Testis (tissue), 2 donors: ENCODE measurements around the gene ERI3.

Experiments used
- POLR2A ChIP-seq: fragments of 450-650 bp; IDR thresholded peaks from one replicate; pipeline ENCODE4 v1.6.1; 2017; ENCODE audit warnings: antibody characterized with exemption, mild to moderate bottlenecking, moderate library complexity
- TF ChIP-seq, protein P1 (sequence below), 3 experiments: fragments of 450-650 bp in 2 of 3; fragments of 200-600 bp in 1 of 3; sonication (generic) in 1 of 3; IDR thresholded peaks; one replicate each; pipeline ENCODE4 v1.5.1; 2016 to 2019; ENCODE audit warnings: antibody characterized with exemption in 3 of 3, mild to moderate bottlenecking in 2 of 3, moderate library complexity in 1 of 3

DNA sequence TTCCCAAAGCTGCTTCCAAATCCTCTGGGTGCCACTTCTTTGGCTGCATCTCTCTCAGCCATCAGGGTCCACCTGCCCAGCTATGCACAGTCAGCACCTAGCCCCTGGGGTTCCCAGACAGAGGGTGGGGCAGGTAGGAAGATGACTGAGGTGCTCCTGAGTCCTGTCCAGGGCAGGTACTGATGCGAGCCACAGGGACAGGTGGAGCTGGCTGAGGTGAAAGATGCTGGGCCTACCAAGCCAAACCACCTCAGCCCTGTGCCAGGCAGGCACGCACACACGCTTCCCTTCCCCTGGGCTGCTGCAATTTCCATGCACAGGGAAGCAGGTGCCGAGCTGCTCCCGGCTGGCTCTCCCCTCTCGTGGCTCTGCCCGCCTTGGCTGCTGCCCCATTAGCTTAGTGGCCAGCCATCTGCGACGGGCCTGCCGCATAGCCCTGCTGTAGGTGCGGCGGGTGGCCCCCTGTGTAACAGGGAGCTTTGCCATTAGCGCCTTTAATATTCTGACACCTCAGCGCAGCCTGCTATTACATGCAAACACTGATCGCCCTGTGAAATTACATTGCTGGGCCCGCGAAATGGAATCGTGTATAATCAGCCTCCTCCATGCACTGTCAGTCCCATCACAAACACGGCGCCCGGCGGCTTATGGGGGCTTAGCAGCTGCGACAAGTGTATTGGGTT is 102.9 kb downstream of the ERI3 start:
- no peak for TF ChIP-seq POLR2A
- TF ChIP-seq, protein P1, sequence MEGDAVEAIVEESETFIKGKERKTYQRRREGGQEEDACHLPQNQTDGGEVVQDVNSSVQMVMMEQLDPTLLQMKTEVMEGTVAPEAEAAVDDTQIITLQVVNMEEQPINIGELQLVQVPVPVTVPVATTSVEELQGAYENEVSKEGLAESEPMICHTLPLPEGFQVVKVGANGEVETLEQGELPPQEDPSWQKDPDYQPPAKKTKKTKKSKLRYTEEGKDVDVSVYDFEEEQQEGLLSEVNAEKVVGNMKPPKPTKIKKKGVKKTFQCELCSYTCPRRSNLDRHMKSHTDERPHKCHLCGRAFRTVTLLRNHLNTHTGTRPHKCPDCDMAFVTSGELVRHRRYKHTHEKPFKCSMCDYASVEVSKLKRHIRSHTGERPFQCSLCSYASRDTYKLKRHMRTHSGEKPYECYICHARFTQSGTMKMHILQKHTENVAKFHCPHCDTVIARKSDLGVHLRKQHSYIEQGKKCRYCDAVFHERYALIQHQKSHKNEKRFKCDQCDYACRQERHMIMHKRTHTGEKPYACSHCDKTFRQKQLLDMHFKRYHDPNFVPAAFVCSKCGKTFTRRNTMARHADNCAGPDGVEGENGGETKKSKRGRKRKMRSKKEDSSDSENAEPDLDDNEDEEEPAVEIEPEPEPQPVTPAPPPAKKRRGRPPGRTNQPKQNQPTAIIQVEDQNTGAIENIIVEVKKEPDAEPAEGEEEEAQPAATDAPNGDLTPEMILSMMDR (IDR thresholded peaks at IDR 0.05) = no peak
